Esophagus squamous epithelium (tissue), 4 donors: ENCODE measurements around the gene SGIP1.

ENCODE experiments used
- CTCF ChIP-seq, 6 experiments: fragments of 450-650 bp in 4 of 6; fragments of 200-600 bp in 2 of 6; sonication (generic) in 2 of 6; IDR thresholded peaks; one replicate each; pipeline ENCODE4 v1.5.1; 2016 to 2019; ENCODE audit warnings: antibody characterized with exemption in 6 of 6, mild to moderate bottlenecking in 4 of 6, moderate library complexity in 4 of 6
- POLR2A ChIP-seq, 4 donors: fragments of 450-650 bp; IDR thresholded peaks; one replicate each; pipeline ENCODE4 v1.6.1; 2017; ENCODE audit warnings: antibody characterized with exemption in 4 of 4, mild to moderate bottlenecking in 4 of 4, moderate library complexity in 3 of 4

- TF ChIP-seq CTCF (IDR thresholded peaks at IDR 0.05), result no peak
- TF ChIP-seq POLR2A (IDR thresholded peaks at IDR 0.05), result no peak
Measured at GRCh38 chr1:66787641-66788040, 253.7 kb downstream of the SGIP1 start.
